GM12864 (cell line): ENCODE measurements around the gene DLG3.

Experiments
- DNase-seq: peaks from one replicate; pipeline ENCODE4 v3.0.0-alpha.2; 2011; ENCODE audit warnings: low read depth
- H3K4me3 ChIP-seq: 2 replicates; pipeline ENCODE4 v1.5.1; 2011; ENCODE audit warnings: mild to moderate bottlenecking, low read depth, low read length, control low read depth
- TF ChIP-seq, protein P1 (sequence below): IDR thresholded peaks from 2 replicates; pipeline ENCODE4 v1.5.1; 2011; ENCODE audit warnings: low read depth, mild to moderate bottlenecking, moderate library complexity, low read length, control low read depth, inconsistent platforms; ENCODE audit errors: missing control alignments

DLG3 gene

DNA sequence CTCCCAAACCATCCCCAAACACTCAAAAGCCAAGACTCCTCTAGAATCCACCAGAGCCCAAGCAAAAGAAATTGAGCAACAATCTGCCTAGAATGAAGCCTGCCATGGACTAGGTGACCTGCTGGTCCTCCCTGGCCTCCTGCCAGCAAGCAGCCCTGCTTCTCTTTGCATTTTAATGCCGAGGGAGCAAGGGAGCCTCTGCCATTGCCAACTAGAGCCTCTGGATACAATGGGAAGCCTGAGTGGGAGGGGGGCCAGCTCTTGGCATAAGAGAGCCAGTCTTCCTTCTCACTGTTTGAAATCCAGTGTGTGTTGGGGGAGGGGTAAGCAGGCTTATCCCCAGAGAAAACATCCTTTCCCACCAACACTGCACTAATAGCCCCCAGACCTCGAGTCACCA, 23.0 kb upstream of the DLG3 start:
- DNase-seq = no peak
- no peak overlapping the region for H3K4me3 ChIP-seq

GRCh38 chrX:70422851-70423341, 21.7 kb upstream of the DLG3 start, which contains the start of gene GDPD2:
Gene GDPD2, plus strand, starts transcription at chrX:70423314. Its CDS starts 1,671 bp downstream, at chrX:70424985.
- no peak within 1 kb of the TSS for H3K4me3 ChIP-seq
- no peak for DNase-seq
- TF ChIP-seq, protein P1, sequence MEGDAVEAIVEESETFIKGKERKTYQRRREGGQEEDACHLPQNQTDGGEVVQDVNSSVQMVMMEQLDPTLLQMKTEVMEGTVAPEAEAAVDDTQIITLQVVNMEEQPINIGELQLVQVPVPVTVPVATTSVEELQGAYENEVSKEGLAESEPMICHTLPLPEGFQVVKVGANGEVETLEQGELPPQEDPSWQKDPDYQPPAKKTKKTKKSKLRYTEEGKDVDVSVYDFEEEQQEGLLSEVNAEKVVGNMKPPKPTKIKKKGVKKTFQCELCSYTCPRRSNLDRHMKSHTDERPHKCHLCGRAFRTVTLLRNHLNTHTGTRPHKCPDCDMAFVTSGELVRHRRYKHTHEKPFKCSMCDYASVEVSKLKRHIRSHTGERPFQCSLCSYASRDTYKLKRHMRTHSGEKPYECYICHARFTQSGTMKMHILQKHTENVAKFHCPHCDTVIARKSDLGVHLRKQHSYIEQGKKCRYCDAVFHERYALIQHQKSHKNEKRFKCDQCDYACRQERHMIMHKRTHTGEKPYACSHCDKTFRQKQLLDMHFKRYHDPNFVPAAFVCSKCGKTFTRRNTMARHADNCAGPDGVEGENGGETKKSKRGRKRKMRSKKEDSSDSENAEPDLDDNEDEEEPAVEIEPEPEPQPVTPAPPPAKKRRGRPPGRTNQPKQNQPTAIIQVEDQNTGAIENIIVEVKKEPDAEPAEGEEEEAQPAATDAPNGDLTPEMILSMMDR = no peak

More for the DNA sequence above, 23.0 kb upstream of the DLG3 start:
- TF ChIP-seq, protein P1 = no peak

DNA sequence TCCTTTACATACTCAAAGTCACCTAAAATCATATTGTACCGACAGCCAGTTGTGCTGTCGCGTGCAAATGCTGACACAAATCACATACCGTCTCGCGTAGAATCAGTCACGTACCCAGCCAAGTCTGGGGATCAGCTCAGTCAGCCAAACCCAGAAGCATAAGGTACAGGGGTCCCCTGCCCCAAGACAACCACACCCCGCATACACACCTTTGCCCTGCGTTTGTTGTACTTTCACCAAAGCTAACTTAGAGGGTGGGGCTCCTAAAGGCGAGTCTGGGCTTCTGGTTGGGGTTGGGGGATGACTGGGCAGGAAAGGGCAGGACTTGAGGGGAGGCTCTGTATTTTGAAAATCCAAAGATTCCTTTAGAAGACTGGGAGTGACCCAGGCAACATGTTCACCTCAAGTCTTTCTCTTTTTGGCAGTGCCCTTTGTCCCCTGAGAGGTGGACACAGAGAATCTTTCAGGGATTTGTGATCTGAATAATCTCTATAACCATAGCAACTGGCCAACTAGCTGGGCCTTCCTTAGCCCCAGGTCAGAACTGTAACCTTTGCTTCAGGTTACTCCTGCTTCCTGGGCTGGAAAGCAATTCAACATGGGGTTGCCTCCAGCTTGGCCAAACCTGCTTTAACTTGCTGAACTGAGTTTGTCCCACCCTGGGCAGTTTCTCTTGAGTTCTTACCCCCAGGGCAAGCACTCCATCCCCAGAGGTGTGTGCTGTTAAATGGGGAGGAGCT, 20.5 kb upstream of the DLG3 start:
- TF ChIP-seq, protein P1 = no peak
- DNase-seq = no peak
- no peak overlapping the region for H3K4me3 ChIP-seq

GRCh38 chrX:70424801-70425200, 19.8 kb upstream of the DLG3 start:
- TF ChIP-seq, protein P1 = no peak
- no peak for DNase-seq
- H3K4me3 ChIP-seq = no peak overlapping the region

DNA sequence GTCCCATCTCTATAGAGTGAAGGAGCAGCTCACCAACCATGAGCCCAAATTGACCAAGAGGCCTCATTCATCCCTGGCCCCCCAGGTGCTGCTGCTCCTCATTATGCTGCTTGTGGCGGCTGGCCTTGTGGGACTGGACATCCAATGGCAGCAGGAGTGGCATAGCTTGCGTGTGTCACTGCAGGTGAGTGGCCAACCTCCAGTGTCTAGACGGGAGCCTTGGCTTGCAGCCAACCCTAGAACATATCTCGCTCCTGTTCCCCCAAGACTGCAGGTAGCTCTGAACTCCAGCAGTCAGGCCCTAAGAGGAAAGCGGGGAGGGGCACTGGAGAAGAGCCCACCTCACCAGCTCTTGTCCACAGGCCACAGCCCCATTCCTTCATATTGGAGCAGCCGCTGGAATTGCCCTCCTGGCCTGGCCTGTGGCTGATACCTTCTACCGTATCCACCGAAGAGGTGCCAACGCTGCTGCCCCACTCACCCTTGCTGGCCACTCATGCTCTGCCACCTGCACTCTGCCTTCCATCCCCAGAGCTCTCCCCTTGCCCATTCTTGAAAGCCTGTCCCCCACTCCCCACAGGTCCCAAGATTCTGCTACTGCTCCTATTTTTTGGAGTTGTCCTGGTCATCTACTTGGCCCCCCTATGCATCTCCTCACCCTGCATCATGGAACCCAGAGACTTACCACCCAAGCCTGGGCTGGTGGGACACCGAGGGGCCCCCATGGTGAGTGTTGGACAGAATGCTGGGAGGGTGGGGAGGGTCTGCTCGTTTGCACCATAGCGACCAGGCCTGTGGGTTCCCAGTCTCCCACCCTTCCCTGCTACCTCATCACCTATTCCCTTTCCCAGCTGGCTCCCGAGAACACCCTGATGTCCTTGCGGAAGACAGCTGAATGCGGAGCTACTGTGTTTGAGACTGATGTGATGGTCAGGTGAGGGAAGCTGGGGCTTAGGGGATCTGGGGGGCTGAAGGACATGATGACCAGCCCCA, 18.1 kb upstream of the DLG3 start:
- no peak overlapping the region for H3K4me3 ChIP-seq
- DNase-seq = no peak
- TF ChIP-seq, protein P1 = no peak

DNA sequence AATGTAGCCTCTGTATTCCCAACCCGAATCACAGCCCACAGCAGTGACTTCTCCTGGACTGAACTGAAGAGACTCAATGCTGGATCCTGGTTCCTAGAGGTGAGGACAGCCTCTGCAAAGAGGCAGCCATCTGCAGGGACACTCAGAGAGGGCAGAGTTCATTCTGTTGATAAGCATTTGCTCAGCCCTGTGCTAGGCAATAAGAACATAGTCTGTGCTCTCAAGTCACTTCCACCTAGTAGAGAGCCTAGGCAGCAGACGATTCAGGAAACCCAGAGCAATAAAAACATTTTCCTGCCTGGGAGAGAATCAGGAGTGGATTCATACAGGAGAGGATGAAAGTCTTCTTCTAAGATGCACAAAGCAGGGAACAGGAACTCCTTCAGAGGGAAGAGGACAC, 17.3 kb upstream of the DLG3 start:
- DNase-seq = no peak
- TF ChIP-seq, protein P1 = no peak
- H3K4me3 ChIP-seq = no peak overlapping the region
